Fibroblast of the aortic adventitia (primary cell): Measurements from ENCODE around the gene ZBTB22. TPM values are rescaled to one million over a fixed set of nuclear protein-coding genes. Genes with fewer than 3 reads are reported as not detected.

ENCODE experiments used
- DNase-seq: peaks from one replicate; pipeline ENCODE4 v3.0.0-alpha.2; 2010; ENCODE audit warnings: low read depth
- H3K4me3 ChIP-seq: 2 replicates; pipeline ENCODE4 v1.5.1; 2011; ENCODE audit warnings: low read depth, mild to moderate bottlenecking, control low read depth, low read length, moderate library complexity
- CTCF ChIP-seq: IDR thresholded peaks from 2 replicates; pipeline ENCODE4 v1.5.1; 2011; ENCODE audit warnings: mild to moderate bottlenecking, low read length, control low read depth, inconsistent platforms; ENCODE audit not compliant: insufficient read depth
- total RNA-seq: library from RNA; depleted of rRNA; stranded (reverse); fragments of >200 nt; gene quantifications from 2 replicates; pipeline ENCODE4 v1.2.3, GENCODE V29; 2012; ENCODE audit warnings: low replicate concordance

Gene ZBTB22
- total RNA-seq, 1 donor = 12.8 TPM

- no peak for DNase-seq
- peak overlapping the region; percentile 84 for H3K4me3 ChIP-seq
- TF ChIP-seq CTCF = no peak
These were observed 3.7 kb upstream of the ZBTB22 start for GRCh38 chr6:33321227-33321626.

- DNase-seq = peak; percentile 96
- TF ChIP-seq CTCF = no peak
- peak overlapping the region; percentile 84 for H3K4me3 ChIP-seq
These were observed 3.0 kb upstream of the ZBTB22 start for GRCh38 chr6:33320315-33321181.

GRCh38 chr6:33319939-33320314 is 2.4 kb upstream of the ZBTB22 start:
- no peak for DNase-seq
- TF ChIP-seq CTCF = no peak
- H3K4me3 ChIP-seq = peak overlapping the region; percentile 55

- no peak for DNase-seq
- no peak for TF ChIP-seq CTCF
- H3K4me3 ChIP-seq = peak overlapping the region; percentile 58
These were observed 1.0 kb upstream of the ZBTB22 start for GRCh38 chr6:33318426-33319073.

- TF ChIP-seq CTCF = no peak
- H3K4me3 ChIP-seq = peak overlapping the region; percentile 70
- no peak for DNase-seq
These were observed 200 bp downstream of the ZBTB22 start for GRCh38 chr6:33317419-33317668.

GRCh38 chr6:33316603-33317418 is 733 bp downstream of the ZBTB22 start:
- no peak for TF ChIP-seq CTCF
- DNase-seq = no peak
- peak overlapping the region; percentile 66 for H3K4me3 ChIP-seq
